Femur (tissue), 1 donor: ENCODE measurements around the gene ADARB1.

ENCODE experiments used
- DNase-seq: peaks from one replicate; pipeline ENCODE4 v3.0.0-alpha.2; 2017

Gene ADARB1

GRCh38 chr21:45056917-45057560 is 17.3 kb upstream of the ADARB1 start:
- no peak for DNase-seq

DNA sequence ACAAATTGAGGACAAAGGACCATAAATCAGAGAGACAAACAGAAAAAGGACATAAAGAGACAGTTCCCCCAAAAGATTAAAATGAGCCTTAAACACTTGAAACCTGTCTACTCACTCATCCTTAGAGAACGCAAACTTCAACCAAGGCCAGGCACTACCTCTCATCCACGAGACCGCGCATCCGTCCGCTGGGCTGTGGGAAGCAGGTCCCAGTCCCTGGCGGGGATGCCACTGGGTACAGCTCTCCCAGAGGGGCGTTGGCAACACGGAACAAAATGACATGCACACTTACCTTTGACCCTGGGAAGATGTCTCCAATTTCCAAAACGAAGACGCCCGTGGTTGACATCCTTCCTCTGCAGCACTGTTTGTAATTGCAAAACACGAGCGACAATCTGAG is 16.5 kb upstream of the ADARB1 start:
- no peak for DNase-seq

GRCh38 chr21:45059121-45059520 is 15.3 kb upstream of the ADARB1 start:
- no peak for DNase-seq

DNA sequence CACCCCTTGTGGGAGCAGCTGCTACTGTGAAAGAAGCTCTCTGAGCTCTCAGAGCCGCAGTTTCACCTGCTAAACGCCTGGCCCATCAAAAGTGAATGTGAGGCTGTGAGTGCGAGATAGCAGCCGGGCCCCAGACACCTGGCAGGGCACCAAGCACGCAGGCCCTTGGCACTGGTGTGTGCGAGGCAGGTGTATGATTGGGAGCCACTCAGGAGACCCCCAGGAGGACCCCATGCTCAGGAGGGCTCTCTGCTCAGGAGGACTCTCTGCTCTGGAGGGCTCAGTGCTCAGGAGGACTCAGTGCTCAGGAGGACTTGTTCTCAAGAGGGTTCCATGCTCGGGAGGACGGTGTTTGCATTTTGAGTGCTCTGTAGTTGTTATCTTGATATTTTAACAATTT is 14.3 kb upstream of the ADARB1 start:
- DNase-seq, result no peak

DNA sequence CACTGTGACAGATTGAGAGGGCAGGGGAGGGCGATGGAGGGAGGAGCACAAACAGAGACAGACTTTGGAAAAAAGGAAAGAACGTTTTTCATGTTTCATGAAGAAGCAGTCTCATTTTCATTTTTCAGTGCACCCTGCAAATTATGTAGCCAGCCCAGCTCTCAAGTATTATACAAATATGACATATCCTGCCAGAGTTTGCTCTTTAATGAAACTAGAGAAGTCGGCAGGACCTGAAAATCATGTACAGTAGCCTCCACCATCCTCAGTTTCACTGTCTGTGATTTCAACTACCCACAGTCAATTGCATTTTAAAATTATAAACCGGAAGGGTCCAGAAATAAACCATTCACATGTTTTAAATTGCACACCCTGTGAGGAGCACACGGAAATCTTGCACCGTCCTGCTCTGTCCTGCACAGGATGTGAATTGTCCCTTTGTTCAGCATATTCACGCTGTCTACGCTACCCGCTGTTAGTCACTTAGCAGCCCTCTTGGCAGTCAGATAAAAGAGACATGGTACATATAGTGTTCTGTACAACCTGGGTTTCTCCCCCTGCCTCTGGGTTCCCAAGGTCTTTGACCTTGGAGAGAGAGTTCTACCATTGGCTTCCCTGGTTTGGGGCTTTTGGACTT is 13.6 kb upstream of the ADARB1 start:
- no peak for DNase-seq

DNA sequence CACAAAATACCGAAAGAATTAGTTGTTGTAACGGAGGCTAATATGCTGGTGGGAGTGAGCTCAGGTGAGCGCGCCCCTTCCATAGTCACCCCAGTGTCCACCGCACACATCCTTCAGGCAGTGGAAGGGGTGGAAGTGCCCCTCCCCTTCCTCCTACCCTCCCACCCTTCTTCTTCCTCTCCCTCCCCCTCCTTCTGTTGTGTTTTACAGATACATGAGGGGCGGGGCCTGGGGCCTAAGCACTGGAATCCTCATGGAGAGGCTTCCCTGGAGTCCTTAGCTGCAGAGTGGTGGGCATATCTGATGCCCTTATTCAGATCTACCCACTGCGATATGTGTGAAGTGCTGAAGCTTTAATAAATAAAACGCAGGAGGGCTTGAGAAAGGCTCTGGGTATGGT is 10.3 kb upstream of the ADARB1 start:
- no peak for DNase-seq

GRCh38 chr21:45064618-45065399 is 9.6 kb upstream of the ADARB1 start:
- DNase-seq, result no peak

- DNase-seq, result no peak
Measured at GRCh38 chr21:45067462-45068285, 6.7 kb upstream of the ADARB1 start.

- no peak for DNase-seq
Measured at GRCh38 chr21:45069085-45069484, 5.3 kb upstream of the ADARB1 start.

DNA sequence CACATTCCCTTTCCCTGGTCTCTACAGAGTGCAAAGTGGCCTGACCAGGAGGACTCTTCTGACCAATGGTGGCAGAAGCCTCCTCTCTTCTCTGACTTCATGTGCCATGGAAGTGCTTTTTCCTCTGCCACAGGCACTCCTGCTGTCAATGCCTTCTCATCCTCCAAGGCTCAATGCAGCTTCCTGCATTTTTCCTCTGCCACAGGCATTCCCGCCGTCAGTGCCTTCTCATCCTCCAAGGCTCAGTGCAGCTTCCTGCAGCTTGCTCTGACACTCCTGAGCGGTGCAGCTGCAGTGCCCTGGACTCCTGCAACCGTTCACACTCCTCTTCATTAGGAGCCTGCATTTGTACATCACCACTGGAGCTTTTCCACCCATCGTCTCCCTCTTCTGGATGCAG is 4.7 kb upstream of the ADARB1 start:
- DNase-seq, result no peak

GRCh38 chr21:45071078-45071873 is 3.1 kb upstream of the ADARB1 start:
- no peak for DNase-seq

GRCh38 chr21:45071874-45072737 is 2.3 kb upstream of the ADARB1 start:
- no peak for DNase-seq

- no peak for DNase-seq
Measured at GRCh38 chr21:45072738-45073300, 1.6 kb upstream of the ADARB1 start.

DNA sequence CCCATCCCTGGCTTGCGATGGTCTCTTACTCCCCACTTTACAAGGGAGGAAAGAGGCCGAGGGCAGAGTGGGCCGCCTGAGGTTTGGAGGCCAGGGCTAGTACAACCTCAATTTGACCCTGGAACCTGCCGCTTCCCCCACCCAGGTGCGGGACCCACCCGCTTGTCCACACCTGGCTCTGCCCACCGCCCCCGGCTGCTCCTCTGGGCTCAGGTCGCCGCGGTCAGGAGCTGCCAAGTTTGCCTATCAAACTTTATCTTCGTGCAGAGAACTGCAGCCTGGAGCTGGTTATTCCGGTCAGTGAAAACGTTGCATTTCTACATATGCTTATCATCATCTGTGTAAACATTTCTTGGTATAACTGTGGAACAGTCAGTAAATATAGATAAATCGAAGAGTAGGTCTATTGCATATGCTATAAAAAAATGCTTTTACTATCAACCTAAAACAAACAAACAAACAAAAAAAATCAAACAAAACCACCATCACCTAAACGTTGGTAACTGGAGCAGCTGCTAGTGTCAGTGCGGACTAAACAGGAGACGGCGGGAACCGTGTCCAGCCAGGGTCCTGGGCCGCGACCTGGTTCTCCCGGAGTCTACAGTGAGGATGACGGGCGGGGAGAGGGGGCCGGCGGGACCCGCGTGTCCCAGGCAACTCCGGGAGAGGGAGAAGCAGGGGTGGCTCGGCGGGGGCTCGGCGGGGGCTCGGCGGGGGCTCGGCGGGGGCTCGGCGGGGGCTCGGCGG is 906 bp upstream of the ADARB1 start:
- peak; percentile 67 for DNase-seq

- no peak for DNase-seq
Measured at GRCh38 chr21:45074818-45075595, 627 bp downstream of the ADARB1 start.

GRCh38 chr21:45075596-45076244 is 1.3 kb downstream of the ADARB1 start:
- no peak for DNase-seq

GRCh38 chr21:45076245-45076711 is 1.9 kb downstream of the ADARB1 start:
- no peak for DNase-seq

DNA sequence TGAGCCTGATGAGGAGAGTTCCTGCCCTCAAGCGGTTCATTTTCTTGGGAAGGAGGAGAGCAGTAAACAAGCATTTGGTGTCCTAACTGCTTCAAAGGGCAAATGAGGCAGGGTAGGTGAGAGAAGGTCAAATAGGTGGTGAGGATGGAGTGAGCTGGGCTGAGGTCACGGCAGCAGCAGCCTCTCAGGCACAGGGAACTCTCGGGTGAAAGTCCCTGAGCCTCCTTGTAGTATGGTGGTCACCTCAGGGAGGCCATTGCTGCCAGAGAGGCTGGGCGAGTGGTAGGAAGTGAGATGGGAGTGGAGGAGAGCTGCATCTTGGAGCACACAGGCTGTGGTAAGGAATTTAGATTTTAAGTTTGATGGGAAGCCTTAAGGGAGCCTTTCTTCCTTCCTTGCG is 4.0 kb downstream of the ADARB1 start:
- no peak for DNase-seq

- no peak for DNase-seq
Measured at GRCh38 chr21:45078877-45079281, 4.5 kb downstream of the ADARB1 start.
